H1 (cell line): ENCODE data around the gene GRHL3. TPM values are rescaled to one million over a fixed set of nuclear protein-coding genes. Genes with fewer than 3 reads are reported as not detected.

Source experiments
- CTCF ChIA-PET: fragments of 300-600 bp; sonication (Branson Sonifier 250); formaldehyde crosslinking; loops from one replicate; lab custom pipeline; 2021; ENCODE audit not compliant: partially characterized antibody; lab: Charles Lee
- POLR2A ChIA-PET: fragments of 300-600 bp; sonication (Branson Sonifier 250); formaldehyde crosslinking; loops from one replicate; lab custom pipeline; 2021; ENCODE audit warnings: inconsistent platforms; ENCODE audit not compliant: partially characterized antibody; lab: Charles Lee
- DNase-seq, 2 experiments: peaks; one replicate each; pipeline versions ENCODE4 v3.0.0 to v3.0.0-alpha.2; 2010 to 2022; ENCODE audit warnings: low spot score in 2 of 2, low read depth in 1 of 2, mixed read lengths in 1 of 2
- FAIRE-seq: peaks from 2 replicates; lab custom pipeline; 2011; peaks lifted over from hg19 to GRCh38; lab: Jason Lieb, UNC
- H2AFZ ChIP-seq: 2 replicates; pipeline ENCODE4 v1.8.1; 2012; ENCODE audit warnings: low read length, inconsistent platforms
- H2AK5ac ChIP-seq: 2 replicates; pipeline ENCODE4 v1.6.1; 2013; ENCODE audit warnings: low read depth, low read length
- H2BK120ac ChIP-seq: replicated peaks from 2 replicates; pipeline ENCODE3; 2013; ENCODE audit warnings: low read depth, low read length, inconsistent platforms
- H2BK12ac ChIP-seq: 2 replicates; pipeline ENCODE4 v1.6.1; 2013; ENCODE audit warnings: low read depth, low read length
- H2BK15ac ChIP-seq: 2 replicates; pipeline ENCODE4 v1.6.1; 2013; ENCODE audit warnings: low read length
- H2BK20ac ChIP-seq: 2 replicates; pipeline ENCODE4 v1.6.1; 2013; ENCODE audit warnings: low read length
- H2BK5ac ChIP-seq: 2 replicates; pipeline ENCODE4 v1.6.1; 2013; ENCODE audit warnings: low read depth, low read length
- H3K14ac ChIP-seq: 2 replicates; pipeline ENCODE4 v1.6.1; 2013; ENCODE audit warnings: inconsistent platforms; ENCODE audit not compliant: insufficient read length
- H3K18ac ChIP-seq: 2 replicates; pipeline ENCODE4 v1.6.1; 2013; ENCODE audit warnings: low read length; ENCODE audit errors: extremely low read depth
- H3K23ac ChIP-seq: 2 replicates; pipeline ENCODE4 v1.6.1; 2013; ENCODE audit warnings: inconsistent platforms; ENCODE audit not compliant: insufficient read length
- H3K23me2 ChIP-seq: 2 replicates; pipeline ENCODE4 v1.6.1; 2013; ENCODE audit warnings: low read depth, low read length
- H3K27ac ChIP-seq: 2 replicates; pipeline ENCODE4 v1.6.1; 2011; ENCODE audit warnings: low read depth, low read length, inconsistent platforms
- H3K27me3 ChIP-seq, 4 experiments: replicated peaks in 1 of 4; 1 replicate in 1 of 4; 2 replicates in 3 of 4; pipeline versions ENCODE4 v1.6.1 to v1.8.1; 2011 to 2013; ENCODE audit warnings: low read length in 3 of 4, mild to moderate bottlenecking in 3 of 4, inconsistent platforms in 2 of 4, mixed read lengths in 2 of 4, moderate library complexity in 1 of 4; ENCODE audit not compliant: control insufficient read depth in 3 of 4, insufficient read depth in 3 of 4; ENCODE audit errors: extremely low read depth in 1 of 4
- H3K36me3 ChIP-seq, 4 experiments: 2 replicates each; pipeline versions ENCODE4 v1.6.1 to v1.8.1; 2011 to 2013; ENCODE audit warnings: mild to moderate bottlenecking in 4 of 4, low read length in 3 of 4, moderate library complexity in 2 of 4, control low read depth in 1 of 4, inconsistent platforms in 1 of 4; ENCODE audit not compliant: insufficient read depth in 4 of 4, control insufficient read depth in 2 of 4
- H3K4ac ChIP-seq: replicated peaks from 2 replicates; pipeline ENCODE3; 2013; ENCODE audit warnings: low read length, low read depth, mixed read lengths, inconsistent platforms; ENCODE audit not compliant: insufficient read length
- H3K4me1 ChIP-seq, 4 experiments: replicated peaks in 1 of 4; 1 replicate in 1 of 4; 2 replicates in 3 of 4; pipeline versions ENCODE4 v1.6.1 to v1.8.1; 2011 to 2013; ENCODE audit warnings: low read length in 3 of 4, inconsistent platforms in 2 of 4, mixed read lengths in 1 of 4; ENCODE audit not compliant: insufficient read depth in 4 of 4, control insufficient read depth in 3 of 4
- H3K4me2 ChIP-seq, 2 experiments: 2 replicates each; pipeline versions ENCODE4 v1.6.1 to v1.8.1; 2011 to 2013; ENCODE audit warnings: low read depth in 2 of 2, low read length in 2 of 2, control low read depth in 1 of 2, inconsistent platforms in 1 of 2, mild to moderate bottlenecking in 1 of 2; ENCODE audit not compliant: insufficient read depth in 1 of 2
- H3K4me3 ChIP-seq, 4 experiments: fragments of 200-600, 300-600 bp in 1 of 4; sonication (generic), shearing (Covaris generic), sonication (Bioruptor Twin) in 1 of 4; 2 replicates each; pipeline versions ENCODE4 v1.5.1 to v1.8.1; 2011 to 2016; ENCODE audit warnings: low read length in 4 of 4, low read depth in 3 of 4, control low read depth in 2 of 4, inconsistent platforms in 2 of 4, mild to moderate bottlenecking in 2 of 4, mixed read lengths in 1 of 4, moderate library complexity in 1 of 4; ENCODE audit not compliant: insufficient read depth in 2 of 4; ENCODE audit errors: extremely low read depth in 1 of 4
- H3K56ac ChIP-seq: replicated peaks from 2 replicates; pipeline ENCODE3; 2013; ENCODE audit warnings: low read depth, mild to moderate bottlenecking, mixed read lengths, low read length, inconsistent platforms; ENCODE audit not compliant: insufficient read length
- H3K79me1 ChIP-seq: 2 replicates; pipeline ENCODE4 v1.6.1; 2013; ENCODE audit warnings: low read depth, low read length, control low read depth
- H3K79me2 ChIP-seq, 2 experiments: 2 replicates each; pipeline versions ENCODE4 v1.6.1 to v1.8.1; 2012 to 2013; ENCODE audit warnings: low read length in 2 of 2, mild to moderate bottlenecking in 2 of 2, inconsistent platforms in 1 of 2; ENCODE audit not compliant: insufficient read depth in 2 of 2, control insufficient read depth in 1 of 2
- H3K9ac ChIP-seq, 4 experiments: replicated peaks in 1 of 4; 1 replicate in 1 of 4; 2 replicates in 3 of 4; pipeline versions ENCODE4 v1.6.1 to v1.8.1; 2011 to 2013; ENCODE audit warnings: low read depth in 3 of 4, low read length in 3 of 4, control low read depth in 2 of 4, mild to moderate bottlenecking in 2 of 4, moderate library complexity in 2 of 4, inconsistent platforms in 1 of 4; ENCODE audit errors: extremely low read depth in 1 of 4
- H3K9me3 ChIP-seq, 2 experiments: 2 replicates each; pipeline versions ENCODE4 v1.6.1 to v1.8.1; 2012 to 2013; ENCODE audit warnings: mild to moderate bottlenecking in 2 of 2, moderate library complexity in 2 of 2, control low read depth in 1 of 2, inconsistent platforms in 1 of 2, low read depth in 1 of 2, low read length in 1 of 2, mixed read lengths in 1 of 2; ENCODE audit not compliant: insufficient read depth in 2 of 2
- H4K20me1 ChIP-seq, 2 experiments: replicated peaks in 1 of 2; 2 replicates each; pipeline versions ENCODE3 to v1.8.1; 2011 to 2013; ENCODE audit warnings: inconsistent platforms in 2 of 2, low read length in 2 of 2, mild to moderate bottlenecking in 1 of 2; ENCODE audit not compliant: insufficient read depth in 2 of 2, control insufficient read depth in 1 of 2
- H4K5ac ChIP-seq: 2 replicates; pipeline ENCODE4 v1.6.1; 2013; ENCODE audit warnings: low read length, low read depth, mixed read lengths, inconsistent platforms; ENCODE audit not compliant: insufficient read length
- H4K8ac ChIP-seq: 2 replicates; pipeline ENCODE4 v1.8.0; 2013; ENCODE audit warnings: mild to moderate bottlenecking, moderate library complexity, low read length, inconsistent platforms; ENCODE audit not compliant: insufficient read depth; ENCODE audit errors: extremely low read depth
- H4K91ac ChIP-seq: replicated peaks from 2 replicates; pipeline ENCODE3; 2013; ENCODE audit warnings: low read length, mixed read lengths, inconsistent platforms; ENCODE audit not compliant: insufficient read length
- ATF2 ChIP-seq: IDR thresholded peaks from 2 replicates; pipeline ENCODE4 v1.6.1; 2012; ENCODE audit warnings: low read length, inconsistent platforms
- CTBP2 ChIP-seq: IDR thresholded peaks from 2 replicates; pipeline ENCODE4 v1.7.0; 2011; ENCODE audit warnings: borderline replicate concordance, mild to moderate bottlenecking, moderate library complexity, mixed read lengths, low read length; ENCODE audit not compliant: insufficient read depth, insufficient read length
- MAFK ChIP-seq: IDR thresholded peaks from 2 replicates; pipeline ENCODE4 v1.6.1; 2012; ENCODE audit warnings: low read depth, mild to moderate bottlenecking, improper control_type of control experiment, low read length
- PHF8 ChIP-seq: fragments of 200-600 bp; sonication (generic); conservative IDR thresholded peaks from 2 replicates; pipeline ENCODE4 v1.7.1; 2012; ENCODE audit warnings: low read depth, mild to moderate bottlenecking, inconsistent platforms, low read length, moderate library complexity
- POLR2A ChIP-seq, 2 experiments: IDR thresholded peaks; 1 replicate in 1 of 2; 2 replicates in 1 of 2; pipeline ENCODE4 v1.6.1; 2011; ENCODE audit warnings: low read depth in 2 of 2, low read length in 2 of 2, mild to moderate bottlenecking in 2 of 2; ENCODE audit errors: control extremely low read depth in 1 of 2
- SIN3A ChIP-seq, 2 experiments: IDR thresholded peaks in 1 of 2; conservative IDR thresholded peaks in 1 of 2; 2 replicates each; pipeline ENCODE4 v1.6.1; 2011 to 2012; ENCODE audit warnings: low read length in 2 of 2, improper control_type of control experiment in 1 of 2, low read depth in 1 of 2, mild to moderate bottlenecking in 1 of 2
- WGBS, 2 experiments: shearing (Covaris generic) in 1 of 2; methylation state at CpG; one replicate each; pipeline versions ENCODE4 v1.1.6 to v1.1.7; 2013 to 2015; ENCODE audit warnings: low lambda C conversion rate in 2 of 2, mixed read lengths in 2 of 2, inconsistent platforms in 1 of 2, low coverage in 1 of 2, missing lambda C conversion rate in 1 of 2; ENCODE audit not compliant: insufficient replicate concordance in 2 of 2, insufficient coverage in 1 of 2, insufficient read length in 1 of 2; ENCODE audit errors: extremely low coverage in 1 of 2, missing lambda C conversion rate in 1 of 2; 5-methylcytosine and 5-hydroxymethylcytosine counted together
- polyA plus RNA-seq, 7 experiments: library from polyadenylated mRNA; depleted of rRNA in 3 of 7; stranded (reverse) in 5 of 7; unstranded in 2 of 7; fragments of >200 nt in 5 of 7; fragments of 200-250 nt in 2 of 7; gene quantifications; 1 replicate in 5 of 7; 2 replicates in 1 of 7; 4 replicates in 1 of 7; pipeline versions ENCODE4 v1.2.1 to v1.2.3, GENCODE V29; 2011 to 2013; ENCODE audit warnings: missing spikeins in 2 of 7, mixed read lengths in 2 of 7
- total RNA-seq: library from RNA; stranded (reverse); fragmentation: NEBNext Ultra II Directional; extraction: Animal tissue kit (Norgen Biotek cat#: 25700); gene quantifications from 2 replicates; pipeline ENCODE4 v1.2.1, GENCODE V29; 2021

The GRHL3 gene
- total and polyA plus RNA-seq, 2 of the 8 experiments (the other 6 are each of a cell fraction or from before 2014, with no cell fraction given): 0.80 to 1.8 TPM

- Histone ChIP-seq H4K91ac (no peak overlapping the region), H3K18ac (no peak overlapping the region), H3K14ac (no peak overlapping the region), H2BK12ac (peak overlapping the region; percentile 80; the same call in 1 of the 2 replicates), H3K9me3 (no peaks in the 10 kb centered on the region), H3K9ac (no peak overlapping the region), H2BK120ac (no peak overlapping the region), H2BK5ac (no peak overlapping the region), H2BK20ac (peak overlapping the region; percentile 48; the same call in 1 of the 2 replicates), H4K20me1 (no peaks in the 10 kb centered on the region), H3K27me3 (no peaks in the 10 kb centered on the region), H3K79me2 (no peaks in the 10 kb centered on the region), H4K8ac (peak overlapping the region; percentile 41; the same call in 1 of the 2 replicates), H3K23me2 (no peaks in the 10 kb centered on the region), H2AK5ac (no peak overlapping the region), H3K4me1 (no peaks in the 10 kb centered on the region), H4K5ac (no peak overlapping the region), H3K56ac (no peak overlapping the region), H3K23ac (no peak overlapping the region), H3K4me3 (no peak overlapping the region), H3K79me1 (no peaks in the 10 kb centered on the region), H3K4ac (peak overlapping the region; percentile 78), H2AFZ (no peak overlapping the region), H2BK15ac (peak overlapping the region; percentile 31; the same call in 1 of the 2 replicates), H3K27ac (no peak overlapping the region), H3K4me2 (no peak overlapping the region), H3K36me3 (no peaks in the 10 kb centered on the region)
- ChIA-PET POLR2A (interaction anchor here (0.5 to 1.2 kb wide), 3 partner anchors 21 to 124 kb away, joined by 3 read pairs; no protein-coding TSS in a partner anchor), CTCF (interaction anchor here (0.7 to 5.3 kb wide), 6 partner anchors 17 to 116 kb away, joined by 3 to 27 read pairs (median 4); no protein-coding TSS in a partner anchor)
- 94% methylated on average over 5 of the region's 5 CpGs; no CpG with 5 or more reads in 1 of the 2 experiments for WGBS, 2 experiments
- TF ChIP-seq MAFK: no peak
- no peak for TF ChIP-seq CTBP2
- no peak for TF ChIP-seq SIN3A (conservative IDR thresholded peaks at IDR 0.05 in 1 of 2, IDR thresholded peaks at IDR 0.05 in 1 of 2; ENCODE audit: low read depth in 1 of 2, low read length in 2 of 2)
- no peak for TF ChIP-seq PHF8
- TF ChIP-seq POLR2A (IDR thresholded peaks at IDR 0.05; ENCODE audit: control extremely low read depth in 1 of 2, low read depth in 2 of 2, low read length in 2 of 2): no peak
- no peak for TF ChIP-seq ATF2
- FAIRE-seq (no peak), DNase-seq (no peak)
These were observed 43.6 kb upstream of the GRHL3 start for GRCh38 chr1:24275510-24275909.
